WTC11 (cell line): ENCODE results near the gene CCDC51. TPM values are rescaled to one million over a fixed set of nuclear protein-coding genes. Genes with fewer than 3 reads are reported as not detected.

Experiments used
- ATAC-seq: fragments of 200-7000 bp; cut with Tn5 transposase; 2 replicates; pipeline ENCODE4 v1.10.0; 2021; ENCODE audit warnings: mild to moderate bottlenecking, moderate library complexity
- CTCF ChIA-PET: fragments of 300-600 bp; sonication (Branson Sonifier 250); formaldehyde crosslinking; loops from one replicate; lab custom pipeline; 2021; ENCODE audit warnings: antibody characterized with exemption; lab: Charles Lee
- POLR2A ChIA-PET: fragments of 350-600 bp; sonication (Branson Sonifier 250); formaldehyde crosslinking; loops from one replicate; lab custom pipeline; 2021; ENCODE audit warnings: antibody characterized with exemption; lab: Charles Lee
- DNase-seq: peaks from one replicate; pipeline ENCODE4 v3.0.0; 2021; ENCODE audit warnings: low spot score
- H3K27ac Mint-ChIP-seq: 2 replicates; pipeline ENCODE4 v1.8.0; 2021; ENCODE audit warnings: mixed read lengths
- H3K27me3 Mint-ChIP-seq: 2 replicates; pipeline ENCODE4 v1.8.0; 2021; ENCODE audit warnings: low read depth, mild to moderate bottlenecking, moderate library complexity, mixed read lengths
- H3K36me3 Mint-ChIP-seq: 2 replicates; pipeline ENCODE4 v1.8.0; 2021; ENCODE audit warnings: mixed read lengths
- H3K4me1 Mint-ChIP-seq: 2 replicates; pipeline ENCODE4 v1.8.0; 2022; ENCODE audit warnings: mixed read lengths
- H3K4me3 Mint-ChIP-seq: 2 replicates; pipeline ENCODE4 v1.8.0; 2021; ENCODE audit warnings: mild to moderate bottlenecking, moderate library complexity, mixed read lengths
- H3K9me3 Mint-ChIP-seq: 2 replicates; pipeline ENCODE4 v1.8.0; 2021; ENCODE audit warnings: mixed read lengths
- AFF4 ChIP-seq: sonication (generic); formaldehyde crosslinking; IDR thresholded peaks from 2 replicates; pipeline ENCODE4 v1.8.1; 2023; ENCODE audit warnings: mild to moderate bottlenecking, missing genetic modification reagents, borderline replicate concordance
- ATF2 ChIP-seq: sonication (generic); formaldehyde crosslinking; IDR thresholded peaks from 2 replicates; pipeline ENCODE4 v1.8.1; 2022; ENCODE audit warnings: low read depth, missing genetic modification reagents, borderline replicate concordance
- ATF3 ChIP-seq: sonication (generic); formaldehyde crosslinking; conservative IDR thresholded peaks from 2 replicates; pipeline ENCODE4 v1.8.1; 2022; ENCODE audit warnings: mild to moderate bottlenecking, missing genetic modification reagents
- E2F1 ChIP-seq: sonication (generic); formaldehyde crosslinking; IDR thresholded peaks from 2 replicates; pipeline ENCODE4 v1.8.0; 2022; ENCODE audit warnings: mild to moderate bottlenecking, missing genetic modification reagents
- FOXK1 ChIP-seq: sonication (generic); formaldehyde crosslinking; IDR thresholded peaks from 2 replicates; pipeline ENCODE4 v1.8.0; 2022; ENCODE audit warnings: mild to moderate bottlenecking, moderate library complexity, missing genetic modification reagents
- NR2C2 ChIP-seq: sonication (generic); formaldehyde crosslinking; IDR thresholded peaks from 2 replicates; pipeline ENCODE4 v1.8.0; 2022; ENCODE audit warnings: mild to moderate bottlenecking, missing genetic modification reagents
- PRRX2 ChIP-seq: fragments of 250-450 bp; sonication (Bioruptor Pico); IDR thresholded peaks from 2 replicates; pipeline ENCODE4 v1.8.0; 2021; ENCODE audit warnings: mild to moderate bottlenecking
- SMAD4 ChIP-seq: sonication (generic); formaldehyde crosslinking; IDR thresholded peaks from 2 replicates; pipeline ENCODE4 v1.8.0; 2022; ENCODE audit warnings: mild to moderate bottlenecking, missing genetic modification reagents
- SOX15 ChIP-seq: fragments of 250-450 bp; sonication (Bioruptor Pico); IDR thresholded peaks from 2 replicates; pipeline ENCODE4 v1.9.0; 2021; ENCODE audit warnings: mild to moderate bottlenecking
- TEAD1 ChIP-seq: sonication (generic); formaldehyde crosslinking; IDR thresholded peaks from 2 replicates; pipeline ENCODE4 v1.8.0; 2022; ENCODE audit warnings: mild to moderate bottlenecking, missing genetic modification reagents
- ZBTB43 ChIP-seq: sonication (generic); formaldehyde crosslinking; IDR thresholded peaks from 2 replicates; pipeline ENCODE4 v1.8.1; 2023; ENCODE audit warnings: mild to moderate bottlenecking, missing genetic modification reagents
- ZNF317 ChIP-seq: sonication (generic); formaldehyde crosslinking; IDR thresholded peaks from 2 replicates; pipeline ENCODE4 v1.8.1; 2023; ENCODE audit warnings: low read depth, mild to moderate bottlenecking, moderate library complexity, missing genetic modification reagents, borderline replicate concordance
- ZNF396 ChIP-seq: fragments of 250-450 bp; sonication (Bioruptor Pico); IDR thresholded peaks from 2 replicates; pipeline ENCODE4 v1.8.0; 2021; ENCODE audit warnings: mild to moderate bottlenecking, moderate library complexity, borderline replicate concordance
- total RNA-seq: library from RNA; stranded (reverse); gene quantifications from 3 replicates; pipeline ENCODE4 v1.2.3, GENCODE V29; 2021

The CCDC51 gene
- total RNA-seq, 1 experiment from 2014 or later: 25.1 TPM

GRCh38 chr3:48395714-48396113 lies 44.2 kb downstream of the CCDC51 start:
- ATAC-seq: no peak
- H3K9me3 Mint-ChIP-seq: 0 out of 2 replicates have a peak, but pooled peaks cover 1% of the 10 kb centered on the region
- CTCF ChIA-PET: interaction anchor here (1.3 to 2.8 kb wide), 2 partner anchors 40 to 201 kb away, joined by 10 to 16 read pairs; no protein-coding TSS in a partner anchor

More at GRCh38 chr3:48395714-48396113, 44.2 kb downstream of the CCDC51 start:
- Mint-ChIP-seq H3K36me3 (peaks cover 2% of the 10 kb centered on the region; the same call in 1 of the 2 replicates), H3K4me1 (peaks cover 11% of the 10 kb centered on the region), H3K27ac (no peak overlapping the region), H3K27me3 (peaks cover 16% of the 10 kb centered on the region), H3K4me3 (no peak overlapping the region)
- DNase-seq: no peak
- POLR2A ChIA-PET: no interaction called here
- no peak for TF ChIP-seq AFF4
- TF ChIP-seq ZNF396 (CRISPR knock-in tag): no peak
- no peak for TF ChIP-seq PRRX2 (CRISPR knock-in tag)
- TF ChIP-seq NR2C2 (CRISPR knock-in tag): no peak
- no peak for TF ChIP-seq SOX15 (CRISPR knock-in tag)
- TF ChIP-seq SMAD4 (CRISPR knock-in tag): no peak
- TF ChIP-seq ATF3 (CRISPR knock-in tag): no peak
- TF ChIP-seq FOXK1 (CRISPR knock-in tag): no peak
- TF ChIP-seq E2F1 (CRISPR knock-in tag): no peak
- no peak for TF ChIP-seq TEAD1
- TF ChIP-seq ZNF317 (CRISPR knock-in tag): no peak
- no peak for TF ChIP-seq ATF2 (CRISPR knock-in tag)
- no peak for TF ChIP-seq ZBTB43 (CRISPR knock-in tag)
